ENCODE measurements around the gene KCNE5. TPM values are rescaled to one million over a fixed set of nuclear protein-coding genes. Genes with fewer than 3 reads are reported as not detected.
A peak's percentile ranks its signal among the peaks of the same experiment; 100 is the strongest.
"Not testable (repeated sequence)": the region's sequence is repeated elsewhere in the genome, so short reads cannot be mapped to it uniquely, and the experiment has no call there.

The KCNE5 gene
- total and polyA plus RNA-seq, 4 donors, result 4.3 to 67.8 (median 27.3) TPM

- no peaks in the 10 kb centered on the region for H3K36me3 ChIP-seq (ENCODE audit: control insufficient read depth, insufficient read depth, low read length)
- H3K4me1 ChIP-seq (ENCODE audit: control insufficient read depth, insufficient read depth, low read length), result no peaks in the 10 kb centered on the region
- no peaks in the 10 kb centered on the region for H3K27me3 ChIP-seq (ENCODE audit: control insufficient read depth, insufficient read depth, low read length)
- no peak for DNase-seq (ENCODE audit: low read depth in 4 of 6, low spot score in 6 of 6)
- H3K4me3 ChIP-seq (ENCODE audit: low read depth, low read length), result no peak overlapping the region
- no peak overlapping the region for H3K27ac ChIP-seq (ENCODE audit: low read depth, low read length)
- 70% methylated on average over 2 of the region's 4 CpGs for WGBS (ENCODE audit: insufficient coverage)
- H3K9me3 ChIP-seq (ENCODE audit: control insufficient read depth, insufficient read depth, low read length), result no peaks in the 10 kb centered on the region
Observed at GRCh38 chrX:109655502-109656201, 30.7 kb upstream of the KCNE5 start.

DNA sequence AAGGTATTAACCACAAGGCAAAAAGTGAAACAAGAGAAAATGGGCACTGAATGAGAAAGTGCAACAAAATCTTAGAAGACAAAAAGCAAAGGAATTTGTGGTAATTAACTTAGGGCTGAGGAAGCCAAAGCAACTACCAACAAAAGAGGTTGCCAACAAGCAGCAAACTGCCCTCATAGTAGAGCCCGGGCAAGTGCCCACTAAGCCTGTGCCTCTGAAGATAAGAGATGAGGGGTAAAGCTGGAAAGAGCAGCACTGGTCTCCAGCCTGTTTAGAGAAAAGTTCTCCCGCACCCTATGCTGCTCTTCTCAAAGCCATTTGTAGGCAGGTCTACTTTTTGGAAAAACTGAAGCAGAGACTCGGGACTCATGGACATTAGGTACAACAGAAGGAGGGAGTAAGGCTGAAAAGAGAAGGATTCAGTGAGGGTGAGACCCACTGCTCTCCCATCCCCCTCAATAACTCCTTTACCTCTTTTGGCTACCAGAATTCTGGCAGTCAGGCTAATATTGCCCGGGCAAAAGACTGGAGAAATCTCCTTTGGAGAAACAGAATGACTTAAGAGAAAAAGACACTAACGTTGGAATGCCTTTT, 29.6 kb upstream of the KCNE5 start:
- no peak overlapping the region for H3K27ac ChIP-seq (ENCODE audit: low read depth, low read length)
- H3K9me3 ChIP-seq (ENCODE audit: control insufficient read depth, insufficient read depth, low read length), result no peaks in the 10 kb centered on the region
- H3K4me1 ChIP-seq (ENCODE audit: control insufficient read depth, insufficient read depth, low read length), result no peaks in the 10 kb centered on the region
- DNase-seq (ENCODE audit: low read depth in 4 of 6, low spot score in 6 of 6), result no peak
- no peaks in the 10 kb centered on the region for H3K27me3 ChIP-seq (ENCODE audit: control insufficient read depth, insufficient read depth, low read length)
- WGBS (ENCODE audit: insufficient coverage), result 53% methylated on average over 3 of the region's 5 CpGs
- no peaks in the 10 kb centered on the region for H3K36me3 ChIP-seq (ENCODE audit: control insufficient read depth, insufficient read depth, low read length)
- H3K4me3 ChIP-seq (ENCODE audit: low read depth, low read length), result no peak overlapping the region

DNA sequence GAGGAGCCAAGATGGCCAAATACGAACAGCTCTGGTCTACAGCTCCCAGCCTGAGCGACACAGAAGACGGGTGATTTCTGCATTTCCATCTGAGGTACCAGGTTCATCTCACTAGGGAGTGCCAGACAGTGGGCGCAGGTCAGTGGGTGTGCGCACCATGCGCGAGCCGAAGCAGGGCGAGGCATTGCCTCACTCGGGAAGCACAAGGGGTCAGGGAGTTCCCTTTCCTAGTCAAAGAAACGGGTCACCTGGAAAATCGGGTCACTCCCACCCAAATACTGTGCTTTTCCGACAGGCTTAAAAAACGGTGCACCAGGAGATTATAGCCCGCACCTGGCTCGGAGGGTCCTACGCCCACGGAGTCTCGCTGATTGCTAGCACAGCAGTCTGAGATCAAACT, 19.7 kb upstream of the KCNE5 start:
- H3K9me3 ChIP-seq (ENCODE audit: control insufficient read depth, insufficient read depth, low read length); H3K36me3 ChIP-seq (ENCODE audit: control insufficient read depth, insufficient read depth, low read length); H3K27me3 ChIP-seq (ENCODE audit: control insufficient read depth, insufficient read depth, low read length); DNase-seq (ENCODE audit: low read depth in 4 of 6, low spot score in 6 of 6); H3K4me1 ChIP-seq (ENCODE audit: control insufficient read depth, insufficient read depth, low read length); H3K27ac ChIP-seq (ENCODE audit: low read depth, low read length); H3K4me3 ChIP-seq (ENCODE audit: low read depth, low read length): not testable (repeated sequence)
- 88% methylated on average over 13 of the region's 19 CpGs for WGBS (ENCODE audit: insufficient coverage)

DNA sequence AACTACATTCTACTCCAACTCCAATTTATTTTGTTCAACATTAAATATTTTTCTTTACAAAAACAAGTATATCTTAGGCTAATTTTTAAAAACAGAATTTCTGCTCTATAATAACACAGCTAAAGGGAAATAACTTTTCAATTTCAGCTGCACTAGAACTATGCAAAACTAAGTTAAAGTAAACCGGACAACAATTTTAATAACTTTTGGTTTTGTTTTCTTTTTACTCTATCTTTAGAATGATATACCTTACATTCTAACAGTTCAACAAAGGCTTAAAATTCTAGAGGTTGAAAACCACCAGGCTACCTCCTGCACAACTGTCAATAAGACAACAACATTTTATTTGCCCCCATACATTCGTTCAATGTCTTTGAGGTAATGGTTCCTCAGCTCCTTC, 18.7 kb upstream of the KCNE5 start:
- no peaks in the 10 kb centered on the region for H3K27me3 ChIP-seq (ENCODE audit: control insufficient read depth, insufficient read depth, low read length)
- no peaks in the 10 kb centered on the region for H3K36me3 ChIP-seq (ENCODE audit: control insufficient read depth, insufficient read depth, low read length)
- no peak overlapping the region for H3K4me3 ChIP-seq (ENCODE audit: low read depth, low read length)
- H3K27ac ChIP-seq (ENCODE audit: low read depth, low read length), result no peak overlapping the region
- 67% methylated on average over 1 of the region's 2 CpGs for WGBS (ENCODE audit: insufficient coverage)
- H3K4me1 ChIP-seq (ENCODE audit: control insufficient read depth, insufficient read depth, low read length), result no peaks in the 10 kb centered on the region
- no peak for DNase-seq (ENCODE audit: low read depth in 4 of 6, low spot score in 6 of 6)
- no peaks in the 10 kb centered on the region for H3K9me3 ChIP-seq (ENCODE audit: control insufficient read depth, insufficient read depth, low read length)

GRCh38 chrX:109638158-109638557, 13.2 kb upstream of the KCNE5 start:
- H3K27ac ChIP-seq (ENCODE audit: low read depth, low read length), result no peak overlapping the region
- no peaks in the 10 kb centered on the region for H3K9me3 ChIP-seq (ENCODE audit: control insufficient read depth, insufficient read depth, low read length)
- H3K36me3 ChIP-seq (ENCODE audit: control insufficient read depth, insufficient read depth, low read length), result no peaks in the 10 kb centered on the region
- H3K4me1 ChIP-seq (ENCODE audit: control insufficient read depth, insufficient read depth, low read length), result no peaks in the 10 kb centered on the region
- no CpG with 5 or more reads among the region's 1 CpG for WGBS (ENCODE audit: insufficient coverage)
- H3K4me3 ChIP-seq (ENCODE audit: low read depth, low read length), result no peak overlapping the region
- H3K27me3 ChIP-seq (ENCODE audit: control insufficient read depth, insufficient read depth, low read length), result no peaks in the 10 kb centered on the region
- no peak for DNase-seq (ENCODE audit: low read depth in 4 of 6, low spot score in 6 of 6)

- H3K27me3 ChIP-seq (ENCODE audit: control insufficient read depth, insufficient read depth, low read length); H3K27ac ChIP-seq (ENCODE audit: low read depth, low read length); H3K36me3 ChIP-seq (ENCODE audit: control insufficient read depth, insufficient read depth, low read length); H3K9me3 ChIP-seq (ENCODE audit: control insufficient read depth, insufficient read depth, low read length); H3K4me1 ChIP-seq (ENCODE audit: control insufficient read depth, insufficient read depth, low read length); DNase-seq (ENCODE audit: low read depth in 4 of 6, low spot score in 6 of 6); H3K4me3 ChIP-seq (ENCODE audit: low read depth, low read length): not testable (repeated sequence)
- 83% methylated on average over 1 of the region's 2 CpGs for WGBS (ENCODE audit: insufficient coverage)
Observed at GRCh38 chrX:109637477-109637876, 12.5 kb upstream of the KCNE5 start.

DNA sequence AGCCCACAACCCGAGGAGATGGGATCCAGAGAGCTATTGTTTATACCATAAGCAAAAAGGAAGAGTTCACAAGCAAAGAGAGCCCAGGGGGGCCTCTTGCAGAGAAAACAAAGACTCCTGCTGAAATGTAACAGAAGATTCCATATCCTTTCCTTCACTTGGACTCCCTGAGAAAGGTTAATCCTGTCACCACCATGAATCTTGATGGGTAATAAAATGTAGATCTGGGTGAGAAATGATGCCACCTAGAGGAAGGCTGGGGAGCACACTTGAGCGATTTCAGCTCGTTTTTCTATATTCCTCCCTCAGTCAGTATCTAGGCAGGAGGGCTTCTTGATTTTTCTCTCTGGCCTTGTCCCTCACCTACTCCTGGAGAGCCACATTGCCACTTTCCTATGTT, 10.2 kb upstream of the KCNE5 start:
- H3K27ac ChIP-seq (ENCODE audit: low read depth, low read length), result no peak overlapping the region
- 50% methylated on average over 1 of the region's 3 CpGs for whole genome bisulfite sequencing (ENCODE audit: insufficient coverage)
- H3K4me3 ChIP-seq (ENCODE audit: low read depth, low read length), result no peak overlapping the region
- H3K27me3 ChIP-seq (ENCODE audit: control insufficient read depth, insufficient read depth, low read length), result no peaks in the 10 kb centered on the region
- DNase-seq (ENCODE audit: low read depth in 4 of 6, low spot score in 6 of 6), result no peak
- no peaks in the 10 kb centered on the region for H3K36me3 ChIP-seq (ENCODE audit: control insufficient read depth, insufficient read depth, low read length)
- no peaks in the 10 kb centered on the region for H3K4me1 ChIP-seq (ENCODE audit: control insufficient read depth, insufficient read depth, low read length)
- H3K9me3 ChIP-seq (ENCODE audit: control insufficient read depth, insufficient read depth, low read length), result no peaks in the 10 kb centered on the region

- DNase-seq (ENCODE audit: low read depth in 4 of 6, low spot score in 6 of 6), result peak in 2 of 6 donors; percentile 49 to 68
- Histone ChIP-seq H3K4me3 (ENCODE audit: low read depth, low read length) (no peak overlapping the region), H3K27me3 (ENCODE audit: control insufficient read depth, insufficient read depth, low read length) (no peaks in the 10 kb centered on the region), H3K4me1 (ENCODE audit: control insufficient read depth, insufficient read depth, low read length) (peaks cover 4% of the 10 kb centered on the region), H3K36me3 (ENCODE audit: control insufficient read depth, insufficient read depth, low read length) (no peaks in the 10 kb centered on the region), H3K9me3 (ENCODE audit: control insufficient read depth, insufficient read depth, low read length) (no peaks in the 10 kb centered on the region), H3K27ac (ENCODE audit: low read depth, low read length) (no peak overlapping the region)
- 59% methylated on average over 3 of the region's 5 CpGs for WGBS (ENCODE audit: insufficient coverage)
Observed at GRCh38 chrX:109632906-109633504, 8.0 kb upstream of the KCNE5 start.

- Histone ChIP-seq H3K36me3 (ENCODE audit: control insufficient read depth, insufficient read depth, low read length) (no peaks in the 10 kb centered on the region), H3K27ac (ENCODE audit: low read depth, low read length) (no peak overlapping the region), H3K4me3 (ENCODE audit: low read depth, low read length) (no peak overlapping the region), H3K4me1 (ENCODE audit: control insufficient read depth, insufficient read depth, low read length) (peaks cover 12% of the 10 kb centered on the region), H3K27me3 (ENCODE audit: control insufficient read depth, insufficient read depth, low read length) (peaks cover 7% of the 10 kb centered on the region), H3K9me3 (ENCODE audit: control insufficient read depth, insufficient read depth, low read length) (no peaks in the 10 kb centered on the region)
- 60% methylated on average over 1 of the region's 3 CpGs for WGBS (ENCODE audit: insufficient coverage)
- peak in 4 of 6 donors; percentile 59 to 89 (median 74) for DNase-seq (ENCODE audit: low read depth in 4 of 6, low spot score in 6 of 6)
Observed at GRCh38 chrX:109629310-109629709, 4.3 kb upstream of the KCNE5 start.

GRCh38 chrX:109626637-109627036, 1.7 kb upstream of the KCNE5 start:
- peaks cover 15% of the 10 kb centered on the region for H3K4me1 ChIP-seq (ENCODE audit: control insufficient read depth, insufficient read depth, low read length)
- no peak for DNase-seq (ENCODE audit: low read depth in 4 of 6, low spot score in 6 of 6)
- no peak overlapping the region for H3K27ac ChIP-seq (ENCODE audit: low read depth, low read length)
- 70% methylated on average over 2 of the region's 4 CpGs for WGBS (ENCODE audit: insufficient coverage)
- H3K4me3 ChIP-seq (ENCODE audit: low read depth, low read length), result no peak overlapping the region
- H3K27me3 ChIP-seq (ENCODE audit: control insufficient read depth, insufficient read depth, low read length), result peaks cover 7% of the 10 kb centered on the region
- H3K36me3 ChIP-seq (ENCODE audit: control insufficient read depth, insufficient read depth, low read length), result no peaks in the 10 kb centered on the region
- H3K9me3 ChIP-seq (ENCODE audit: control insufficient read depth, insufficient read depth, low read length), result no peaks in the 10 kb centered on the region
